ENCODE data around the gene PIK3C3.

Gene PIK3C3

GRCh38 chr18:42067518-42067917 is 112.5 kb downstream of the PIK3C3 start:
- POLR2A ChIA-PET = no interaction called here
- no peak for TF ChIP-seq FOXA1 (IDR thresholded peaks at IDR 0.05)
- TF ChIP-seq SUZ12 (IDR thresholded peaks at IDR 0.05) = no peak
- TF ChIP-seq SP1 (IDR thresholded peaks at IDR 0.05) = no peak
- TF ChIP-seq PKNOX1 (IDR thresholded peaks at IDR 0.05) = no peak
- TF ChIP-seq NFRKB (IDR thresholded peaks at IDR 0.05) = no peak
- no peak for TF ChIP-seq ELF4 (IDR thresholded peaks at IDR 0.05)
- no peak for TF ChIP-seq L3MBTL2 (conservative IDR thresholded peaks at IDR 0.05)
- TF ChIP-seq BHLHE40 (IDR thresholded peaks at IDR 0.05; ENCODE audit: borderline replicate concordance) = no peak
- TF ChIP-seq FOXM1 (IDR thresholded peaks at IDR 0.05; ENCODE audit: borderline replicate concordance) = no peak
- no peak for TF ChIP-seq FOXK2 (IDR thresholded peaks at IDR 0.05)
- no peak for TF ChIP-seq LEF1 (IDR thresholded peaks at IDR 0.05; ENCODE audit: borderline replicate concordance)
- TF ChIP-seq ZNF384 (IDR thresholded peaks at IDR 0.05) = no peak
- no peak for TF ChIP-seq ARNT (IDR thresholded peaks at IDR 0.05)
- no peak for TF ChIP-seq HDGF (IDR thresholded peaks at IDR 0.05; ENCODE audit: borderline replicate concordance)
- TF ChIP-seq TARDBP (IDR thresholded peaks at IDR 0.05) = no peak
- no peak for TF ChIP-seq CTBP1 (IDR thresholded peaks at IDR 0.05; ENCODE audit: borderline replicate concordance)
- CTCF ChIA-PET = no interaction called here
- no peak for DNase-seq (ENCODE audit: extremely low spot score)

- no peak for DNase-seq (ENCODE audit: extremely low spot score)
- CTCF ChIA-PET = interaction anchor here (0.8 kb wide), 1 partner anchor 15 kb away, joined by 3 read pairs; no protein-coding TSS in a partner anchor
- TF ChIP-seq NFRKB (IDR thresholded peaks at IDR 0.05) (no peak), L3MBTL2 (conservative IDR thresholded peaks at IDR 0.05) (no peak)
- POLR2A ChIA-PET = no interaction called here
Observed at GRCh38 chr18:42068030-42068429, 113.0 kb downstream of the PIK3C3 start.

GRCh38 chr18:42069036-42069435 is 114.0 kb downstream of the PIK3C3 start:
- POLR2A ChIA-PET = no interaction called here
- TF ChIP-seq LEF1 (IDR thresholded peaks at IDR 0.05; ENCODE audit: borderline replicate concordance) (no peak), ELF4 (IDR thresholded peaks at IDR 0.05) (no peak), SP1 (IDR thresholded peaks at IDR 0.05) (no peak), TARDBP (IDR thresholded peaks at IDR 0.05) (no peak), BHLHE40 (IDR thresholded peaks at IDR 0.05; ENCODE audit: borderline replicate concordance) (no peak), SUZ12 (IDR thresholded peaks at IDR 0.05) (no peak), FOXM1 (IDR thresholded peaks at IDR 0.05; ENCODE audit: borderline replicate concordance) (no peak), ARNT (IDR thresholded peaks at IDR 0.05) (no peak), FOXA1 (IDR thresholded peaks at IDR 0.05) (no peak), ZNF384 (IDR thresholded peaks at IDR 0.05) (no peak), CTBP1 (IDR thresholded peaks at IDR 0.05; ENCODE audit: borderline replicate concordance) (no peak), NFRKB (IDR thresholded peaks at IDR 0.05) (no peak), PKNOX1 (IDR thresholded peaks at IDR 0.05) (no peak)
- CTCF ChIA-PET = interaction anchor here (0.8 kb wide), 1 partner anchor 16 kb away, joined by 3 read pairs; no protein-coding TSS in a partner anchor
- DNase-seq (ENCODE audit: extremely low spot score) = no peak

GRCh38 chr18:42072407-42072806 is 117.4 kb downstream of the PIK3C3 start:
- CTCF ChIA-PET = interaction anchor here (0.6 kb wide), 1 partner anchor 19 kb away, joined by 3 read pairs; no protein-coding TSS in a partner anchor
- TF ChIP-seq FOXK2 (IDR thresholded peaks at IDR 0.05) (no peak), ARNT (IDR thresholded peaks at IDR 0.05) (no peak), SUZ12 (IDR thresholded peaks at IDR 0.05) (no peak), CTBP1 (IDR thresholded peaks at IDR 0.05; ENCODE audit: borderline replicate concordance) (no peak), TARDBP (IDR thresholded peaks at IDR 0.05) (no peak), ELF4 (IDR thresholded peaks at IDR 0.05) (no peak), NFRKB (IDR thresholded peaks at IDR 0.05) (no peak), FOXM1 (IDR thresholded peaks at IDR 0.05; ENCODE audit: borderline replicate concordance) (no peak), BHLHE40 (IDR thresholded peaks at IDR 0.05; ENCODE audit: borderline replicate concordance) (no peak), LEF1 (IDR thresholded peaks at IDR 0.05; ENCODE audit: borderline replicate concordance) (no peak), HDGF (IDR thresholded peaks at IDR 0.05; ENCODE audit: borderline replicate concordance) (no peak), L3MBTL2 (conservative IDR thresholded peaks at IDR 0.05) (no peak), PKNOX1 (IDR thresholded peaks at IDR 0.05) (no peak), SP1 (IDR thresholded peaks at IDR 0.05) (no peak), ZNF384 (IDR thresholded peaks at IDR 0.05) (no peak)
- POLR2A ChIA-PET = no interaction called here
- no peak for DNase-seq (ENCODE audit: extremely low spot score)

- no peak for TF ChIP-seq SUZ12 (IDR thresholded peaks at IDR 0.05)
- TF ChIP-seq SP1 (IDR thresholded peaks at IDR 0.05) = no peak
- no peak for TF ChIP-seq ELF4 (IDR thresholded peaks at IDR 0.05)
- no peak for TF ChIP-seq PKNOX1 (IDR thresholded peaks at IDR 0.05)
- no peak for TF ChIP-seq ZNF384 (IDR thresholded peaks at IDR 0.05)
- CTCF ChIA-PET = no interaction called here
- no peak for DNase-seq (ENCODE audit: extremely low spot score)
- POLR2A ChIA-PET = no interaction called here
Observed at GRCh38 chr18:42074704-42075103, 119.7 kb downstream of the PIK3C3 start.

- TF ChIP-seq PKNOX1 (IDR thresholded peaks at IDR 0.05) (no peak), FOXM1 (IDR thresholded peaks at IDR 0.05; ENCODE audit: borderline replicate concordance) (no peak), ZNF384 (IDR thresholded peaks at IDR 0.05) (no peak), ARNT (IDR thresholded peaks at IDR 0.05) (no peak), HDGF (IDR thresholded peaks at IDR 0.05; ENCODE audit: borderline replicate concordance) (no peak), NFRKB (IDR thresholded peaks at IDR 0.05) (no peak), SUZ12 (IDR thresholded peaks at IDR 0.05) (no peak), FOXK2 (IDR thresholded peaks at IDR 0.05) (no peak), SP1 (IDR thresholded peaks at IDR 0.05) (no peak), FOXA1 (IDR thresholded peaks at IDR 0.05) (no peak), LEF1 (IDR thresholded peaks at IDR 0.05; ENCODE audit: borderline replicate concordance) (no peak), CTBP1 (IDR thresholded peaks at IDR 0.05; ENCODE audit: borderline replicate concordance) (no peak), L3MBTL2 (conservative IDR thresholded peaks at IDR 0.05) (no peak)
- no peak for DNase-seq (ENCODE audit: extremely low spot score)
- CTCF ChIA-PET = no interaction called here
- POLR2A ChIA-PET = no interaction called here
Observed at GRCh38 chr18:42078711-42079110, 123.7 kb downstream of the PIK3C3 start.

Data from HEK293T (cell line).